Adrenal gland (tissue), 12 donors: Measurements from ENCODE around the gene SYNM. TPM values are rescaled to one million over a fixed set of nuclear protein-coding genes. Genes with fewer than 3 reads are reported as not detected.

ENCODE experiments used
- DNase-seq, 7 donors: peaks; one replicate each; pipeline ENCODE4 v3.0.0-alpha.2; 2019 to 2020
- H3K27ac ChIP-seq, 5 donors: fragments of 200-600 bp; sonication (generic) in 4 of 5; 1 replicate in 3 of 5; 2 replicates in 2 of 5; pipeline versions ENCODE4 v1.5.1 to v1.8.0; 2016 to 2020; ENCODE audit warnings: mild to moderate bottlenecking in 1 of 5
- H3K27me3 ChIP-seq: fragments of 200-600 bp; 2 replicates; pipeline ENCODE4 v1.8.0; 2021
- H3K36me3 ChIP-seq, 2 donors: fragments of 200-600 bp; replicated peaks in 1 of 2; 1 replicate in 1 of 2; 2 replicates in 1 of 2; pipeline versions ENCODE4 v1.5.1 to v1.8.0; 2018 to 2022
- H3K4me1 ChIP-seq, 2 donors: fragments of 200-600 bp; replicated peaks in 1 of 2; 1 replicate in 1 of 2; 2 replicates in 1 of 2; pipeline versions ENCODE4 v1.5.1 to v1.8.0; 2018 to 2021
- H3K4me3 ChIP-seq, 4 donors: fragments of 200-600 bp; sonication (generic) in 3 of 4; one replicate each; pipeline ENCODE4 v1.5.1; 2016 to 2018
- H3K9me3 ChIP-seq, 3 donors: fragments of 200-600 bp; sonication (generic) in 1 of 3; replicated peaks in 1 of 3; 1 replicate in 2 of 3; 2 replicates in 1 of 3; pipeline versions ENCODE4 v1.5.1 to v1.8.0; 2016 to 2021
- CTCF ChIP-seq, 6 experiments: fragments of 450-650 bp in 4 of 6; fragments of 200-600 bp in 2 of 6; sonication (generic) in 1 of 6; IDR thresholded peaks; 1 replicate in 5 of 6; 2 replicates in 1 of 6; pipeline versions ENCODE4 v1.5.1 to v1.8.0; 2016 to 2021; ENCODE audit warnings: antibody characterized with exemption in 6 of 6, mild to moderate bottlenecking in 2 of 6, moderate library complexity in 1 of 6
- POLR2A ChIP-seq, 2 donors: fragments of 450-650 bp; IDR thresholded peaks; one replicate each; pipeline ENCODE4 v1.6.1; 2017; ENCODE audit warnings: antibody characterized with exemption in 2 of 2, mild to moderate bottlenecking in 2 of 2, moderate library complexity in 1 of 2
- WGBS, 4 donors: extraction: QIAGEN DNeasy Blood & Tissue Kit in 2 of 4; methylation state at CpG; one replicate each; pipeline versions ENCODE4 v1.1.5 to v1.1.7; 2013 to 2017; 5-methylcytosine and 5-hydroxymethylcytosine counted together
- intact Hi-C, 2 donors: fragments of 100-400 bp; cut with DNase I; formaldehyde crosslinking; loops; one replicate each; pipeline versions ENCODE4 v1.14.1 to v1.15.0; 2022 to 2023
- polyA plus RNA-seq, 3 donors: library from polyadenylated mRNA; stranded (reverse); fragments of 200-250 nt in 2 of 3; fragments of 350-450 nt in 1 of 3; fragmentation: Illumina TruSeq in 1 of 3; extraction: RNeasy Lipid Tissue Mini Kit (QIAGEN cat#74804) in 1 of 3; gene quantifications; one replicate each; pipeline ENCODE4 v1.2.3, GENCODE V29; 2013 to 2014
- total RNA-seq, 9 donors: library from RNA; depleted of rRNA in 4 of 9; stranded (reverse); fragments of >200 nt in 4 of 9; fragments of 120-200 nt in 1 of 9; fragmentation: NEBNext Ultra II Directional in 1 of 9; extraction: Animal tissue kit (Norgen Biotek cat#: 25700) in 1 of 9; gene quantifications; one replicate each; pipeline versions ENCODE4 v1.1.0 to v1.2.4, GENCODE V29; 2013 to 2023
- donor health status: healthy with polysubstance abuse.
- donor health status: Bipolar disorder and iron deficiency.
- donor health status: DM: yes; HTN: yes; CAD: no.
- donor health status: DM: no; HTN: no; CAD: no.
- donor health status: DM: no; HTN: no; CAD: no.
- donor health status: DM: yes; HTN: yes; CAD: no.

SYNM gene
- total and polyA plus RNA-seq, 12 donors = 9.3 to 44.6 (median 33.2) TPM

DNA sequence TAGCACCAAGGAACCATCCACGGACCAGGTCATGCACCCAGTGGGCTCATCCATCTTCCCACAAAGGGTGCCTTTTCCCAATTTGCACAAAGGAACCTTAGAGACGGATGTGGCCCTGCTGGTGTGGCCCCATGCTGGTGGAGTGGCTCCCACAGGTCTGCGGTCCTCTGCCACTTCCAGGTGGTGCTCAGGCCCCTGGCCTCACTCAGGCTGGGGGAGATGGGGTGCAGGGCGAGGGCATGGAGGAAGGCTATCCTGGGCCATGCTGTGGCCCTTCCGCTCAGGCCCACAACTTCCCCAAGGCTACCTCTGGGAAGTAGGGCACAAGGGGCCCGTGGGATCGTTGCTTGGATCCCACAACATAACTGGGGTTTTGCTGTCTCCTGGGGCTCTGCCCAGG is 5.2 kb upstream of the SYNM start:
- no peaks in the 10 kb centered on the region for H3K36me3 ChIP-seq
- WGBS, 4 donors = 83 to 95% (median 90%) methylated on average over 7 of the region's 7 CpGs
- no peaks in the 10 kb centered on the region for H3K27me3 ChIP-seq
- TF ChIP-seq POLR2A (IDR thresholded peaks at IDR 0.05) = no peak
- no peak for TF ChIP-seq CTCF (IDR thresholded peaks at IDR 0.05)
- no peaks in the 10 kb centered on the region for H3K9me3 ChIP-seq
- peaks cover 0 to 5% of the 10 kb centered on the region in 2 donors for H3K4me1 ChIP-seq
- H3K4me3 ChIP-seq = no peak overlapping the region
- DNase-seq = no peak
- H3K27ac ChIP-seq = no peak overlapping the region
- intact Hi-C loops = no loop called here

GRCh38 chr15:99100245-99101173 is 4.4 kb upstream of the SYNM start:
- no peaks in the 10 kb centered on the region for H3K9me3 ChIP-seq
- WGBS, 4 donors = 1 to 4% (median 3%) methylated on average over 20 to 50 of the region's 50 CpGs
- H3K36me3 ChIP-seq = no peaks in the 10 kb centered on the region
- peak; percentile 70 to 91 (median 86) for DNase-seq
- no peak overlapping the region for H3K27ac ChIP-seq
- peaks cover 0 to 8% of the 10 kb centered on the region in 2 donors for H3K4me1 ChIP-seq
- H3K4me3 ChIP-seq = peak overlapping the region in 1 of 4 donors; percentile 55
- TF ChIP-seq POLR2A (IDR thresholded peaks at IDR 0.05) = no peak
- TF ChIP-seq CTCF (IDR thresholded peaks at IDR 0.05) = peak; percentile 67 to 83 (median 75)
- intact Hi-C loops = no loop called here
- no peaks in the 10 kb centered on the region for H3K27me3 ChIP-seq

DNA sequence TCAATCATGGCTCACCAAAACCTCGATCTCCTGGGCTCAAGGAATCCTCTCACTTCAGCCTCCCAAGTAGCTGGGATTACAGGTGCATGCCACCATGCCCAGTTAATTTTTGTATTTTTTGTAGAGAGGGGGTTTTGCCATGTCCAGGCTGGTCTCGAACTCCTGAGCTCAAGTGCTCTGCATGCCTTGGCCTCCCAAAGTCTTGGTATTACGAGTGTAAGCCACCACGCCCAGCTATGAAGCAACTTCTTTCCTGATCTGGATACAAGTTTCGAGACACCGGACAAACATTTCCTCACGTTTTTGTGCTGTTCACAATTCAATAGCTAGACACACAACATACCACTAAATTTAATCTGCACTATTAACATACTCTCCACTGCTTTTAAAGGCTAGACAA is 3.4 kb upstream of the SYNM start:
- H3K4me3 ChIP-seq = no peak overlapping the region
- no peaks in the 10 kb centered on the region for H3K36me3 ChIP-seq
- intact Hi-C loops = no loop called here
- no peaks in the 10 kb centered on the region for H3K27me3 ChIP-seq
- no peaks in the 10 kb centered on the region for H3K9me3 ChIP-seq
- no peak for TF ChIP-seq POLR2A (IDR thresholded peaks at IDR 0.05)
- no peak for TF ChIP-seq CTCF (IDR thresholded peaks at IDR 0.05)
- WGBS, 4 donors = 69 to 82% (median 81%) methylated on average over 7 of the region's 7 CpGs
- DNase-seq = peak in 1 of 7 donors; percentile 31
- no peak overlapping the region for H3K27ac ChIP-seq
- peaks cover 7 to 15% of the 10 kb centered on the region in 2 donors for H3K4me1 ChIP-seq

DNA sequence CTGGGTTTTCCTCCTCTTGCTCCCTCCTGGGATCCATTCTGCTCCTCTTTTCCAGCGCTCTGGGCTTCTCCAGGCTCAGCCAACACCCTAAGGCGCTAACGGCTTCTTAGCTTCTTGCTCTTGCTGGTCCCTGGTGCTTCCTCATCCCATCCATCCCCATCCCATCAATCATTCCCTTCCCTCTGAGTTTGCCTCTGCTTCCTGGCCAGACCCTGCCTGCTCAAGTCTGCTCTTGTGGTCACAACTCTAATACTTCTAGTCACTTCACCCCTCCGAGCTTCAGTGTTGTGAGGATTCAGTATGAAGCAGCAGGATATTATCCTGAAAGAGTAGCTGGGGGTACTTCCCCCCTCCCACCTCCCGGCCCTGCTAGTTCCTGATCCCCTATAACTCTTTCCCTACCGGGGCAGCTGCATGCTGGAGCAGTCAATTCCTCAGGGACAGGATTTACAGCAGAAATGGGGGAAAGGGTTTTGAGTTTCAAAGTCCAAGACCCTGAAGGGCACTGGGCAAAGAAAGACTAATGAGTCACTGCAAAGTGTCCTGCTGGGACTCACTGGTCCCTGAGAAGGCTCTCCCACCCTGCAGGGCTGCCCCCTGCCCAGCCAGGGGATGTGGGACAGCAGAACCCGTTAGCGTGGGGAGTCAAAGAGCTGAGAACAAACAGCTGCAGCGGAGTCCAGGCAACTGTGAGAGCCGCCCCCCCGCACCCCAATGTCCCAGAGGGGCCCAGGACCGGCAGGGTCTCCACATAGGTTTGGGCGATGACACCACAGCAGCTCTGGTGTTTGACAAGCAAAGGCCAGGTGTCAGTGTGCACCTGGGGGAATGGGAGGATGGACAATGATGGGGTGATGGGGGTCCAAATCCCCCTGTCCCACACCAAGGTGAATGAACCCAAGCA is 2.3 kb upstream of the SYNM start:
- no peaks in the 10 kb centered on the region for H3K36me3 ChIP-seq
- DNase-seq = peak in 1 of 7 donors; percentile 48
- no peaks in the 10 kb centered on the region for H3K27me3 ChIP-seq

More for the DNA sequence above, 2.3 kb upstream of the SYNM start:
- H3K27ac ChIP-seq = no peak overlapping the region
- no peak overlapping the region for H3K4me3 ChIP-seq
- no peaks in the 10 kb centered on the region for H3K9me3 ChIP-seq
- intact Hi-C loops = no loop called here
- 56 to 71% (median 69%) methylated on average over 8 to 13 of the region's 13 CpGs for WGBS, 4 donors
- H3K4me1 ChIP-seq = peaks cover 9 to 22% of the 10 kb centered on the region in 2 donors
- no peak for TF ChIP-seq POLR2A (IDR thresholded peaks at IDR 0.05)
- no peak for TF ChIP-seq CTCF (IDR thresholded peaks at IDR 0.05)
